Gastrocnemius medialis (tissue), 4 donors: ENCODE results near the gene FNDC1. TPM values are rescaled to one million over a fixed set of nuclear protein-coding genes. Genes with fewer than 3 reads are reported as not detected.

Source experiments
- ATAC-seq, 2 donors: fragments of 150-250 bp; one replicate each; pipeline ENCODE4 v1.9.1; 2016
- DNase-seq, 2 donors: peaks; one replicate each; pipeline ENCODE4 v3.0.0-alpha.2; 2019
- H3K27ac ChIP-seq, 4 donors: fragments of 200-600 bp; sonication (generic); 1 replicate in 1 of 4; 2 replicates in 3 of 4; pipeline ENCODE4 v1.5.1; 2016 to 2018; ENCODE audit warnings: mild to moderate bottlenecking in 2 of 4, moderate library complexity in 1 of 4
- H3K27me3 ChIP-seq, 3 donors: fragments of 200-600 bp; sonication (generic) in 2 of 3; 1 replicate in 1 of 3; 2 replicates in 2 of 3; pipeline versions ENCODE4 v1.5.1 to v1.6.0; 2016 to 2019; ENCODE audit warnings: mild to moderate bottlenecking in 1 of 3, moderate library complexity in 1 of 3
- H3K36me3 ChIP-seq, 2 donors: fragments of 200-600 bp; sonication (generic) in 1 of 2; one replicate each; pipeline ENCODE4 v1.5.1; 2017 to 2018
- H3K4me1 ChIP-seq, 2 donors: fragments of 200-600 bp; sonication (generic) in 1 of 2; one replicate each; pipeline ENCODE4 v1.5.1; 2016 to 2017; ENCODE audit warnings: mild to moderate bottlenecking in 2 of 2
- H3K4me3 ChIP-seq, 4 donors: fragments of 200-600 bp; sonication (generic) in 3 of 4; 1 replicate in 1 of 4; 2 replicates in 3 of 4; pipeline ENCODE4 v1.5.1; 2016 to 2019; ENCODE audit warnings: mild to moderate bottlenecking in 2 of 4
- H3K9me3 ChIP-seq, 3 donors: fragments of 200-600 bp; sonication (generic) in 2 of 3; 1 replicate in 1 of 3; 2 replicates in 2 of 3; pipeline ENCODE4 v1.5.1; 2016 to 2019
- CTCF ChIP-seq, 5 experiments: fragments of 450-650 bp in 3 of 5; fragments of 200-600 bp in 2 of 5; sonication (generic) in 2 of 5; IDR thresholded peaks in 4 of 5; conservative IDR thresholded peaks in 1 of 5; 1 replicate in 4 of 5; 2 replicates in 1 of 5; pipeline ENCODE4 v1.5.1; 2016 to 2019; ENCODE audit warnings: antibody characterized with exemption in 5 of 5, mild to moderate bottlenecking in 3 of 5, moderate library complexity in 3 of 5
- POLR2A ChIP-seq, 2 donors: fragments of 450-650 bp; IDR thresholded peaks; one replicate each; pipeline ENCODE4 v1.6.1; 2017; ENCODE audit warnings: antibody characterized with exemption in 2 of 2, mild to moderate bottlenecking in 2 of 2, moderate library complexity in 2 of 2
- in situ Hi-C, 4 donors: fragments of 200-750 bp; cut with MboI; loops; one replicate each; pipeline versions ENCODE4 v1.15.0 to v1.8.0; 2017; ENCODE audit warnings: low sequenced_read_pairs in 4 of 4
- intact Hi-C: fragments of 100-400 bp; cut with DNase I; formaldehyde crosslinking; loops from one replicate; pipeline ENCODE4 v1.15.1; 2023; ENCODE audit warnings: low total_unique reads
- total RNA-seq, 4 donors: library from RNA; depleted of rRNA; stranded (reverse); fragments of >200 nt; gene quantifications; one replicate each; pipeline versions ENCODE4 v1.1.0 to v1.2.3, GENCODE V29; 2016

FNDC1 gene
- total RNA-seq, 4 donors from 2014 or later, result 0.16 to 0.41 (median 0.31) TPM

- no peak for TF ChIP-seq POLR2A (IDR thresholded peaks at IDR 0.05)
- TF ChIP-seq CTCF (IDR thresholded peaks at IDR 0.05 in 4 of 5, conservative IDR thresholded peaks at IDR 0.05 in 1 of 5), result no peak
- Histone ChIP-seq H3K27ac (no peak overlapping the region), H3K36me3 (no peaks in the 10 kb centered on the region), H3K27me3 (no peaks in the 10 kb centered on the region), H3K4me3 (no peak overlapping the region), H3K9me3 (no peaks in the 10 kb centered on the region), H3K4me1 (peaks cover 0 to 11% of the 10 kb centered on the region in 2 donors)
- in situ Hi-C loops, result no loop called here
- intact Hi-C loops, result no loop called here
- DNase-seq, result no peak
- no peak for ATAC-seq
These were observed 19.6 kb upstream of the FNDC1 start for GRCh38 chr6:159149641-159150040.

- in situ Hi-C loops (no loop called here), intact Hi-C loops (no loop called here)
- Histone ChIP-seq H3K27ac (no peak overlapping the region), H3K36me3 (no peaks in the 10 kb centered on the region), H3K4me3 (no peak overlapping the region), H3K4me1 (peaks cover 0 to 11% of the 10 kb centered on the region in 2 donors), H3K9me3 (no peaks in the 10 kb centered on the region), H3K27me3 (no peaks in the 10 kb centered on the region)
- ATAC-seq (no peak), DNase-seq (no peak)
- no peak for TF ChIP-seq POLR2A (IDR thresholded peaks at IDR 0.05)
- TF ChIP-seq CTCF (IDR thresholded peaks at IDR 0.05 in 4 of 5, conservative IDR thresholded peaks at IDR 0.05 in 1 of 5), result peak; percentile 26 to 70 (median 40)
These were observed 17.8 kb upstream of the FNDC1 start for GRCh38 chr6:159151266-159151855.

- no peaks in the 10 kb centered on the region for H3K36me3 ChIP-seq
- no peak for DNase-seq
- H3K4me3 ChIP-seq, result no peak overlapping the region
- intact Hi-C loops, result no loop called here
- ATAC-seq, result no peak
- H3K9me3 ChIP-seq, result no peaks in the 10 kb centered on the region
- in situ Hi-C loops, result no loop called here
- H3K4me1 ChIP-seq, result peaks cover 0 to 11% of the 10 kb centered on the region in 2 donors
- TF ChIP-seq CTCF (IDR thresholded peaks at IDR 0.05 in 4 of 5, conservative IDR thresholded peaks at IDR 0.05 in 1 of 5), result no peak
- no peak for TF ChIP-seq POLR2A (IDR thresholded peaks at IDR 0.05)
- H3K27me3 ChIP-seq, result no peaks in the 10 kb centered on the region
- no peak overlapping the region for H3K27ac ChIP-seq
These were observed 17.2 kb upstream of the FNDC1 start for GRCh38 chr6:159152041-159152440.

GRCh38 chr6:159152782-159153181, 16.4 kb upstream of the FNDC1 start:
- Histone ChIP-seq H3K27ac (no peak overlapping the region), H3K4me1 (peaks cover 0 to 11% of the 10 kb centered on the region in 2 donors), H3K4me3 (no peak overlapping the region), H3K36me3 (no peaks in the 10 kb centered on the region), H3K27me3 (no peaks in the 10 kb centered on the region), H3K9me3 (no peaks in the 10 kb centered on the region)
- intact Hi-C loops (no loop called here), in situ Hi-C loops (no loop called here)
- no peak for ATAC-seq
- TF ChIP-seq POLR2A (IDR thresholded peaks at IDR 0.05), result no peak
- no peak for DNase-seq

- TF ChIP-seq CTCF (IDR thresholded peaks at IDR 0.05 in 4 of 5, conservative IDR thresholded peaks at IDR 0.05 in 1 of 5) (no peak), POLR2A (IDR thresholded peaks at IDR 0.05) (no peak)
- in situ Hi-C loops, result no loop called here
These were observed 13.5 kb upstream of the FNDC1 start for GRCh38 chr6:159155679-159156078.

More at GRCh38 chr6:159155679-159156078, 13.5 kb upstream of the FNDC1 start:
- Histone ChIP-seq H3K36me3 (no peaks in the 10 kb centered on the region), H3K9me3 (no peaks in the 10 kb centered on the region), H3K4me1 (peaks cover 0 to 11% of the 10 kb centered on the region in 2 donors), H3K27me3 (no peaks in the 10 kb centered on the region), H3K4me3 (no peak overlapping the region), H3K27ac (no peak overlapping the region)
- intact Hi-C loops, result no loop called here
- DNase-seq, result no peak
- ATAC-seq, result no peak
